AG09319 (cell line): ENCODE measurements around the gene SCLY.

Source experiments
- DNase-seq: peaks from one replicate; pipeline ENCODE4 v3.0.0-alpha.2; 2010; ENCODE audit warnings: low read depth; ENCODE audit errors: extremely low read depth
- TF ChIP-seq, protein P1 (sequence below): IDR thresholded peaks from 2 replicates; pipeline ENCODE4 v1.5.1; 2011; ENCODE audit warnings: low read depth, mild to moderate bottlenecking, inconsistent platforms, low read length, moderate library complexity

SCLY gene

DNA sequence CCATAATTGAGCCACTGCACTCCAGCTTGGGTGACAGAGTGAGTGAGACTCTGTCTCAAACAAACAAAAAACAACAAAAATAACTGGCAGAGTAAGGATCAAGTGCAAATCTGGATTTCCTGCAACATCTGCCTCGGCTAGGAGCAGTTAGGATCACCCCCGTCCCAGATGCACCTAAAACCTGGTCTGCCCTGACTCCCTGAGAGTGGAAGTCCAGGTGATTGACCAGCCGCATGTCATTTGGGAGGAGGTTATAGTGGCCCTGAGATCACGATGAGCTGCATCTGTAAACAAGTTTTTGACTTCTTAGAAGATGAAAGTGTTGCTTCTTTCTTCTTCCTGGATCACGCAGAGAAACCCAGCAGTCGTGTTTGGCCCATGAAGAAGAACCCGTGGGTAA is 34.3 kb downstream of the SCLY start:
- DNase-seq: no peak
- TF ChIP-seq, protein P1, sequence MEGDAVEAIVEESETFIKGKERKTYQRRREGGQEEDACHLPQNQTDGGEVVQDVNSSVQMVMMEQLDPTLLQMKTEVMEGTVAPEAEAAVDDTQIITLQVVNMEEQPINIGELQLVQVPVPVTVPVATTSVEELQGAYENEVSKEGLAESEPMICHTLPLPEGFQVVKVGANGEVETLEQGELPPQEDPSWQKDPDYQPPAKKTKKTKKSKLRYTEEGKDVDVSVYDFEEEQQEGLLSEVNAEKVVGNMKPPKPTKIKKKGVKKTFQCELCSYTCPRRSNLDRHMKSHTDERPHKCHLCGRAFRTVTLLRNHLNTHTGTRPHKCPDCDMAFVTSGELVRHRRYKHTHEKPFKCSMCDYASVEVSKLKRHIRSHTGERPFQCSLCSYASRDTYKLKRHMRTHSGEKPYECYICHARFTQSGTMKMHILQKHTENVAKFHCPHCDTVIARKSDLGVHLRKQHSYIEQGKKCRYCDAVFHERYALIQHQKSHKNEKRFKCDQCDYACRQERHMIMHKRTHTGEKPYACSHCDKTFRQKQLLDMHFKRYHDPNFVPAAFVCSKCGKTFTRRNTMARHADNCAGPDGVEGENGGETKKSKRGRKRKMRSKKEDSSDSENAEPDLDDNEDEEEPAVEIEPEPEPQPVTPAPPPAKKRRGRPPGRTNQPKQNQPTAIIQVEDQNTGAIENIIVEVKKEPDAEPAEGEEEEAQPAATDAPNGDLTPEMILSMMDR: no peak

DNA sequence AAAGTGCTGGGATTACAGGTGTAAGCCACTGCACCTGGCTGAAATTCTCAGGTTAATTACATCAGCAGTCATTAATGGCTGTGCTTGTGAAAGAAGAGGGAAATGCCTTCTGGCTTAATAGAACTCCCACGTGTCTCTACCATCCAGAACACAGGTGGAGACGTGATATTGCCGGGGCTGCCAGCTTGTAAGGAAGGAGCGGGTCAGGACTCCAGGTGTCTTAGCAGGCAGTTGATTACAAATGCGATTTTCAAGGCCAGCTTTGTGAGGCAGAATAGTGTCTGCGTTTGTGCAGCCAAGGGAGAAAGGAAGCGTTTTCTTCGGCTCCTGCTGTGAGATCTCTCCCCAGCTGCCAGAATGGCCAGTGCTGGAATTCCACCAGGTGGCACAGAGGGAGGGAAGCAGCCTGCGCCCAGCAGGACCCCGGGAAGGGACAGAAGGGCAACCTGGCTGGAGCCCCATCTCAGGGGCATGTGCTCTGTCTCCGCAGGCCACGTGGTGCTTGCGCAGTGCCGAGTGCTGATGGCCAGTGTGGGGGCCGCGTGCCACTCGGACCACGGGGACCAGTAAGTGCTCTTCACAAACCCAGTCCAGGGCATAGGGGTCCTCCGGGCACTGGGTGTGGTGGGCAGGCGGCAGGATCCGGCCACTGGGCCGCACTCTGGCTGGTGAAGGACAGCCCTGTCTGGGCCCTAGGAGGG is 35.7 kb downstream of the SCLY start:
- TF ChIP-seq, protein P1: no peak
- no peak for DNase-seq

DNA sequence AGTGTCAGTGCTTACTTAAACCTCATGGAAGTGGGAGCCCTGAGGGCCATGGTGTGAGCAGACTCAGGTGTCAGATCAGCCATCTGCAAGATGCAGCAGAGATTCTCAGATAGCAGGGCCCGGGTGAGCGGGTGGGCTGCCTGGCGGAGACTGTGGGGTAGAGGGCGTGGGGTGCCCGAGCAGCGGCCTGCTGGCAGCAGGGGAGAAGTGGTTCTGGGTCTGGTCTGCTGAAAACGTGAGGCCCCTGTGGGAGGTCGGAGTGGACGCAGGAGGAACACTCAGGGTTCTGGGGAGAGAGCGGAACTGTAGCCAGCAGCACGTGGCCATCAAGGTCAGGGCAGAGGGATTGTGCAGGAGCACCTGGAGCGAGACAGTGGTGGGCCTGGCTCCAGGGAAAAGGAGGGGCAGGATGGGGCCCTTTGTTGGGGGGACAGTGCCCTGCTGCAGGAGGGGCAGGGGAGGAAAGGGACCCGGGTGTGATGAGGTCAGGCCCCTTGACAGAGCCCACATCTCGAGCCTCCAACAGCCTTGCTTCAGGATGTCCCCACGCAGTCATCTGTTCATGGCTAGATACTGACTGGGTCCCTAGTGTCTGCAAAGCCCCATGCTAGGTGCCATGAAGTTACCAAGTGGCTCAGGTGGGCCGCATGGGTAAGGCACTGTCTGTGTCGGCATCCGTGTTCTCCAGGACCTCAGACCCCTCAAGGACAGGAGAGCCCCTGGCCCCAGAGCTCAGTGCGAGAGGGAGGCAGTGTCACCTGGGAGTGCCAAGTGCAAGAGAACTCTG is 36.6 kb downstream of the SCLY start:
- TF ChIP-seq, protein P1: no peak
- no peak for DNase-seq

DNA sequence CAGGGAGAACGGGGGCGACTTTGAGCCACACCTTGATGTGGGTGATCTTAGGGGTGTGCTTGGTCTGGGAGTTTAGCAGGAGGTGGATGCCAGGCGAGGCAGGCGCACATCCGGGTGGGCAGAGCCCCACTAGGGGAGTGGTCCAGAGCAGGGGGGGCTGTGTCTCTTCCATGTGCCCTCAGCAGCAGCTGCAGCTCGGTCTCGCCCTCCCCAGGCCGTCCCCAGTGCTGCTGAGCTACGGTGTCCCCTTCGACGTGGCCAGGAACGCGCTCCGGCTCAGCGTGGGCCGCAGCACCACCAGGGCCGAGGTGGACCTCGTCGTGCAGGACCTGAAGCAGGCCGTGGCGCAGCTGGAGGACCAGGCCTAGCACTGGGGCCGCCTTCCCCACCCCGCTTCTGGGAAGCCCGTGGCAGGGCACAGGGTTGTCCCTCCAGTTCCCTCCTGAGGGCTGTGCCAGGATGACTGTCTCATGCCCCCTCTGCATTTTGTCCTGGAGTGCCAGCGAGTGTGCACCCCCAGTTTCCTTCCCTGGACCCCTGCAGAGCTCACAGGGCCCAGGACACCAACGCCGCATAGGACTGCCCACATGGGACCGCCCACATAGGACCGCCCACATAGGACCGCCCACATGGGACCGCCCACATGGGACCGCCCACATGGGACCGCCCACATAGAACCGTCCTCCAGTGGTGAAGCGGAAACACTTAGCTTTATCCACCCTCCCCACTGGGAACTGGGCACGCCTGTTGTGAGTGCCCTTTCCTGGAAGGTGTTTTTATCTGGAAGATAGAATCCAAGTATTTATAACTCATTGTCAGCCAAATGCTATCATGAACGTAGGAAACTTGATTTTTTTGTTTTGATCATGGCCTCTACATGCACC is 37.4 kb downstream of the SCLY start:
- peak; percentile 15 for DNase-seq
- TF ChIP-seq, protein P1: no peak

DNA sequence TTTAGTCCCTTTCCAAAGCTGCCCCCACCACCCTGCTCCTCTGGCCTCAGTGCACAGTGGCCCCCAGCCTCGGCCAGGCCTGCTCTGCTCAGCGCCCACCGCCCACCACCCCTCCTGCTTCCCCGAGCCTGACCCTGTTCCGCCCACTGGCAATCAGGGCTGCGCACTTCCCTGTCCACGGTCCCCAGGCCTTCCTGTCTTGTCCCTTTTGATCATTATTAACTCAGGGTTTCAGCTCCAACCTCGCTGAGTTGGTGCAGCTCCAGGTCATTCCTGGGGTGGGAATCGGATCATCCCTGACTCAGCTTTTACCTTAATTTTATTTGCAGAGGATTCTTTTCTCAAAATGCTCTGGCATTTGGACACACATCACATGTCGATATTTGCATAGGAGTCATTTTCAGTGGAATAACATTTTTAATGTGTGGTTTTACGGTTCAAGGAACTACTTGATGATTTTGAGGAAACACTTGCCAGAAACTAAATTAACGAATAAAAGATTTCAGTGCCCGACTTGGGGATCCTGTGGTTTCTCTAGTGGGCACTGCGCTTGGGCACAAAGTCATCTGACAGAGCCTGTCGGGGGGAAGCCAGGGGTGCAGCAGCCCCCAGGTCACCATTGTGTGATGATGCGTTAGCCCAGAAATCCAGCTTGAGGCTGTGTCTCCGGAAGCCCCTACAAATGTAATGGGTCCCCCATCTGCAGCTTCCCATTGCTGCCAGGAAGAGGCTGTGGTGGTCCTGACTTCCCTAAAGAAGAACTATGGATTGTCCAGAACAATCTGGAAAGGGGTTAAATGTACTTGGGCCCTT is 38.3 kb downstream of the SCLY start:
- TF ChIP-seq, protein P1: no peak
- peak; percentile 4 for DNase-seq

DNA sequence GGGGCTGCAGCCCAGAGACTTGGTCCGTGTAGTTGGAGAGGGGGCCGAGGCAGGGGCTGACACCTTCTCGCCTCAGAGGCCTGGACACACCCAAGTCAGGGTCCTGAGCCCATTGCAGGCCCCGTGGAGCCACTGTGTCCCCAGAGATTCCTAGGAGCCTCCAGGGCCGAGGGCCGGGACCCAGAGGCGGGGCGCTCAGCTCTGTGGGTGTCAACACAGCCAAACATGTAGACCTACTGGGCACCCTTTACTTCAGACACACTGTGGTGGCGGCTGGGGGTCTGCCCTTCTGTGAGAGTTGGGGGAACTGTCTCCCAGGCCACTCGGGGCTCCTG is 38.9 kb downstream of the SCLY start:
- no peak for DNase-seq
- TF ChIP-seq, protein P1: no peak
